HL-60/S4 (cell line): ENCODE measurements around the gene ASS1.

ENCODE experiments used
- in situ Hi-C: fragments of 300-500 bp; cut with MboI; formaldehyde crosslinking; loops from 2 replicates; pipeline ENCODE4 v1.14.3; 2022; ENCODE audit warnings: low sequenced_read_pairs

The ASS1 gene

DNA sequence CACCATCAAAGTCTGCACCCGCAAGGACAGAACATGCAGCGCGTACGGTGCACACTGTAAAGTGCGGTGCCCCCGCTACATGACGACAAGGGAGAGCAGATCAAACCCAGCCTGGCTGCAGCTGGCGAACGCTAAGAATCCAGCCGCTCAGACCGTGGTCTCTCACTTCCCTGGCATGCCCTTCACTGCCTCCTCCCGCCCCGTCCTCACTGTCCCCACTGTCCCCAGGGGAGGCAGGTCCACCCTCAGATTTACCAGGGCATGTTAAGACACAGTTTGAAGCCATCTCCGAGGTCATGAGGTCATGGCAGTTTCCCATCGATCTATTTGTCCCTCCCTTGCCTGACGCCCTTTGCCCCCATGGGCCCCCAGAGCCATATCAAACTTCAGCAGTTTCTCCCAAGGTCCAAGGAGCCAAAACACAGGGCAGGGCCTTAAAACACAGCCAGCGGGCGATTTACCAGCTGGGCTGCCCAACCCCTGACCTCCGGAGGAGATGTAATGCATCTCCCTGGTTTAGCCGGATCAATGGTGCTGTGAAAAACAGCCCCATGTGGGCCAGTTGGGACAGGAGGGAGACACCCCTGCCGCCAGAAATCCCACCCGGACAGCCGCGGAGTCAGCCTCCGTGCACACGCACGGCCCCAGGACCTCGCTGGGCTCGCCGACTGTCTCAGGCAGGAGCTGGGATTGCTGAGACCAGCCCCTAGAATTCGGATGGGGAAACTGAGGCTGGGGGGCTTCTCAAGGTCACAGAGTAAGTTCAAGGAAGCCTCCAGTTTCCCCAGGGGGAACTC, 82.3 kb downstream of the ASS1 start:
- in situ Hi-C loops: no loop called here

DNA sequence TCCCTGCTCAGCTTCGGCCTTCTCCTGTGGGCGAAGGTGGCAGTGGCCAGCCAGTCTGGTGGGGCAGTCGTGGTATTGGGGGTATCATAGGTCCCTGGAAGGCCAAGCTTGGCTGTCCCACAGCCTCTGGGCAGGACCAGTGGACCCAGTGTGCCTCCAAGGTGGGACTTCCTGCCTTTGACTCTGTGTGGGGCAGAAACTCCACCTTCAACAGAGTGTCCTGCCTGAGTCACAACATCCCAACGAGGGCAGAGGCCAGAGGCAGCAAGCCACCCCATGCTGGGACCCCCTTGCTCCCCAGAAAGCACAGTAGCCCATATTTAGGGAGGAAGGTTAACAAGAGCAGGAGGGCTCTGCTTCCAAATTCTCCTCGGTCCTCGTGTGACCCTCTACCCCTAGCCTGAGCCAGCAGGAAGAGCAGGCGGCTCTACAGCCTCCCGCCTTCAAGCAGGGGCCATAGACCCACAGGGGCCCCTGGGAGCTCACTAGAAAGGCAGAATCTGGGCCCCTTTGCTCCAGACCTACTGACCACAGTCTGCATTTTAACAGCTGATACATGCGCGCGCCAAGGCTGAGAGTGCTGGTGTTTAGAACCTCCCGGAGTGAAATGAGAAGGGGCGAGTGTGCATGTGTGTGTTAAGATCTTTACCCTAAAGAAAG, 83.0 kb downstream of the ASS1 start:
- in situ Hi-C loops: no loop called here

DNA sequence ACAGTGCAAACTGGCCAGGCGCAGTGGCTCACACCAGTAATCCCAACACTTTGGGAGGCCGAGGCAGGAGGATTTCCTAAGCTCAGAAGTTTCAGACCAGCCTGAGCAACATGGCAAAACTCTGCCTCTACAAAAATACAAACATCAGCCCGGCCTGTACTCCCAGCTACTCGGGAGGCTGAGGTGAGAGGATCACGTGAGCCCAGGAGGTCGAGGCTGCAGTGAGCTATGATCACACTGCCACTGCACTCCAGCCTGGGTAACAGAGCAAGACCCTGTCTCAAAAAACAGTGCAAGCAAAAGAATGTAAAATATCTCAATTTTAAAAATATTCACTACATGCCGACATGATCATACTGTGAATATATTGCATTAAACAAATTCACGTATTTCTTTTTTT, 83.9 kb downstream of the ASS1 start:
- in situ Hi-C loops: no loop called here

DNA sequence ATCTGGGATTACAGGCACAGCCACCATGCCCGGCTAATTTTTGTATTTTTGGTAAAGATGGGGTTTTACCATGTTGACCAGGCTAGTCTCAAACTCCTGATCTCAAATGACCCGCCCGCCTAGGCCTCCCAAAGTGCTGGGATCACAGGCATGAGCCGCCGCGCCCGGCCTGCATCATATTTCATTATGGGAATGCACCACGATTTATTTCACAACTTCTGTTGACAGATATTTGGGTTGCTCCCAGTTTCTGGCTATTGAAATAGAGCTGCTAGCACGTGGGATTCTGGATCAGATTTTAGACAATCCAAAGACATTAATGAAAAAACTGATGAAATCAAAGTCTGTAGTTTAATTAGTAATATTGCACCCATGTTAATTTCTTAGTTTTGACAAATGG, 86.2 kb downstream of the ASS1 start:
- in situ Hi-C loops: no loop called here

DNA sequence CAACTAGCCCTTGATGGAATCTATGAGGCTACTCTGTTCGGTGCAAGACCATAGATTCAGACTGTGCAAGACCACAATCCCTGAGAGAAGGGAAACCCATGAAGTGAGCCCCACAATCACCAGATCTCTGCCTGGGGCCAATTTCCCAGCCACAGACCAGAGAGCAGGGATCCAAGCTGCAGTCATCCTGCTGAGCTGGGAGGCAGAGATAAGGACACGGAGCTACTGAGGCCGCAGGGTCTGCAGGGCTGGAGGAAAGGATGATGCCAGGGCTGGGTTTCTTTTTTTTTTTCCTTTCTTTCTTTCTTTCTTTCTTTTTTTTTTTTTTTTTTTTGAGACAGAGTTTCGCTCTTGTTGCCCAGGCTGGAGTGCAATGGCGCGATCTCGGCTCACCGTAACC, 86.9 kb downstream of the ASS1 start:
- in situ Hi-C loops: no loop called here

DNA sequence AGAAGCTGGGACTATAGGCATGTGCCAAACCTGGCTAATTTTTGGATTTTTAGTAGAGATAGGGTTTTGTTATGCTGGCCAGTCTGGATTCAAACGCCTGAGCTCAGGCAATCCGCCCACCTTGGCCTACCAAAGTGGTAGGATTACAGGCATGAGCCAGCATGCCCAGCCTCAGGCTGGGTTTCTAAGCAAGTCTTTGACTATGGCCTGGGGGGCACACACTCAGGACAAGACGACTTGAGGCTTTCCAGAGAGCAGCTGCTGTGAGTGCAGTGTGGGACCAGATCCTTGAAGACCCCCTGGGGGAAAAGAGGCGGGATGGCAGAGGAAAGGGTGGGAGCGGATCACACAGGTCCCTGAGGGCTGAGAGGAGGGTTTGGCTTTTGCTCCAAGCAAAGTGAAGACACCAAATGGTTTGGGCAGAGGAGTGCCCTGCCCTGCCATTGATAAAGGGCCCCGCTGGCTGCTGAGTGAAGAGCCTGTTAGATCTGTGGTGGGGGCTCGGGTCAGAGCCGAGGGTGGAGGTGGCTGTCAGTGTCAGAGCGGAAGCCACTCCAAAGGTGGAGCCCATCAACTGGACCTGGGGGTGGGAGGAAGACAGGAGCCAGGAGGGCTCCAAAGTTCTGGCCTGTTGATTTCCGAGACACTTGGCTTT, 87.8 kb downstream of the ASS1 start:
- in situ Hi-C loops: no loop called here

DNA sequence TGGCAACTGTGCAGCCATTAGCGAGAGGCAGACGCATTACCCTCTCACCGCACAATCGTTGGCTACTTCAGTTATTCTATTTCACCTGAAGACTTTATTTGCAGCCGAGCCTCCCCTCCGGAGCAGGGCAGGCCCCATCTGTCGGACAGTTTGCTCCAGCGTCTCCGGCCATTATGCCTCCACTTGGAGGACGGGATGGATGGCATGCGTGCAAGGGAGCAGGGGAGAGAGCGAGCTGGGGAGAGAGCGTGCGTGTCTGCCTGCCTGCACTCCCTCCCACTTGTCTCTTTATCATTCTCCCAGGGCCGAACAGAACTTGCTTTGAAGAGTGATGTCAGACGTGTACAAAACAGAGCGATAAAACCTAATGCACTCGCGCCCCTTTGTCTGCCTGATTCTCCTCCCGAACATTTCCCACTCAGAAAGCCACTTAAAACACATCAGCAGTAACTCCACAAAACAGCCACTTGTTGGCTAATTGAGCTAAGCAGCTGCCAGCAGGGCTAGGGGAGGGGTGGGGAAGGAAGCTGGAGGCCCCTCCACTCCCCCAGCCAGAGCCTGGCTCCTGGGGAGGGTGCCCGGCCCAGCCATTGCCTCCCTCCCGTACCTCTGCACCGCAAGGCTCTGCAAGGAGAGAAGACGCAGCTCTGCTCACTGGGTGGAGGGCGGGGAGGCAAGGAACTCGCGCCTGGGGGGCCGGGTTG, 91.2 kb downstream of the ASS1 start:
- in situ Hi-C loops: no loop called here

- in situ Hi-C loops: no loop called here
Observed at GRCh38 chr9:130536701-130537107, 91.9 kb downstream of the ASS1 start.

DNA sequence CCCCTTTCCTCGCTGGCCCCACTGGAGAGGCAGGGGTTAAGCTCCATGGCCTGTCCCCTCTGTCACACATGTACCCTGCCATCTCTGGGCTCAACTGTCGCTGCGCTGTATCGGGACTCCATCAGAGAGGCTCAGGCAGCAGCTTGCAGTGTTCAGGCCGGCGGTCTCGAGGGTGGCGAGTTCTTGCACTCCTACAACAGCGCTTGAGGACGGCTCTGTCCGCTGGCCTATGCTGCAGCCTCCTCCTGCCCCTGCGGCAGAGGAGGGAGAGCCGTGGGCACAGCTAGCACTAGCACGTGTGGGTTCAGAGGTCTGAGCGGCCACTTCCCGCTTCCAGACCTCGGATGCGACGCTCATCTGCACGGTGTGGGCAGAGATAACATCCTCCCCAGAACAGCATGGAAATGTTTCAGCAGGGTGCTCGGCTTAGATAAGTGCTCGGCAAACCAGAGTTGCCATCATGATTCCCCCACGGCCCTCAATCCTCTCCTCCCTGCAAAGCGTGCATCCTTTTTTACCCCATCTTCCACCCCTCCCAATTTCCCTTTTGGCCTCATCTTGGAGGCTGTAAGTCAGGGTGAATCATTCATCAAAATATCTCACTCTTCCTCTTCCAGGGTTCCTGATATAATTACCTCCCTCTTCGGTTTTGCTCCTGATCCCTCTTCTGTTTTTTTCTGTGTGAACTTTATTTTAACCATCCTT, 92.7 kb downstream of the ASS1 start:
- in situ Hi-C loops: no loop called here

GRCh38 chr9:130539420-130540223, 94.9 kb downstream of the ASS1 start:
- in situ Hi-C loops: no loop called here

- in situ Hi-C loops: no loop called here
Observed at GRCh38 chr9:130541533-130541932, 96.8 kb downstream of the ASS1 start.

GRCh38 chr9:130542038-130542437, 97.3 kb downstream of the ASS1 start:
- in situ Hi-C loops: no loop called here

- in situ Hi-C loops: no loop called here
Observed at GRCh38 chr9:130542457-130543228, 97.9 kb downstream of the ASS1 start.

- in situ Hi-C loops: no loop called here
Observed at GRCh38 chr9:130543368-130543767, 98.6 kb downstream of the ASS1 start.

- in situ Hi-C loops: no loop called here
Observed at GRCh38 chr9:130543859-130544258, 99.1 kb downstream of the ASS1 start.

DNA sequence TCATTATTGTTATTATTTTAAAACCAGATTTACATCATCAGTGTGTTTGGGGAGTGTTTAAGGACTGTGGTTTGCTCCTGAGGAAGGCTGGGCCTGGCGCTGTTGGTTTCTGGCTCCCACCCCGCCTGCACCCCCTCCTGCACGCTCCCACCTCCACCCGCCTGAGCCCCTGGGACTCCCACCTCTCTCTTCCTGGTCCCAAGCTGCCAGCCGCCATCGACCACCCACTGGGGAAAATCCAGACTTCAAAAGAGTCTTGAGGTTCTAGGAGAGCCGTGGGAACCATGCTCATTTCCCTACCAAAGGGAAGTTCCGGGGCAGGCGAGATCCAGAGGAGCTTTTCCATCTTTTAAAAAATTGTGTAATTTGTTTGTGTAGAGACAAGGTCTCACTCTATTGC, 99.6 kb downstream of the ASS1 start:
- in situ Hi-C loops: no loop called here

- in situ Hi-C loops: no loop called here
Observed at GRCh38 chr9:130548103-130548502, 103.3 kb downstream of the ASS1 start.

DNA sequence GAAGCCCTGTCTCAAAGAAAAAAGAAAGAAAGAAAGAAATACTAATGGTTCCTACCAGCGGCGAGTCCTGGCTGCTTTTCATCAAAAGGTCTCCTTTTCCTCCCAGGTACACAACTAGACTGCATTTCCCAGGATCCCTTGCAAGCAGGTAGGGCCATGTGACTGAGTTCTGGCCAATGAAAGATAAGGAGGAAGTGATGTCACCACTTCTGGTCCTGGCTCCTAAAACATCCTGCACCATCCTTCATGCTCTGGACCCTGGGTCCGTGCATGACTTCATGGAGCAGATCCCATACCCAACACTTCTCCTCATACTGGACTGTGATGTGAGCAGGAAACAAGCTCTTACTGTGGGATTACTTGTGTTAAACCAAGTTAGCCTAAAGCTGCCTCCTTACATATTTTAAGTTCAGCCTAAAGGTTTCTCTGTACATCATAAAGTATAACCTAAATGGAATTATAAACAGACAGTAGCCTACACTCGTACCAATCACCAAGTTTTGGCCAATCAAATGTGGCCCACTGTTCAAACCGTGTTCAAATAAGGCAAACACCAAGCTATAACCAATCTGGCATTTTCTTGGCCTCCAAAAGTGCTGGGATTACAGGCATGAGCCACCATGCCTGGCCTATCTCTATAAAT, 104.5 kb downstream of the ASS1 start:
- in situ Hi-C loops: no loop called here
